ENCODE measurements around the gene HERC5. TPM values are rescaled to one million over a fixed set of nuclear protein-coding genes. Genes with fewer than 3 reads are reported as not detected.

HERC5 gene
- total RNA-seq, 3 donors from 2014 or later (not counting 1 experiment from before 2014, with no cell fraction given) = 11.0 to 19.4 (median 17.9) TPM

GRCh38 chr4:88533937-88534750 is 77.2 kb downstream of the HERC5 start:
- TF ChIP-seq, protein P1, sequence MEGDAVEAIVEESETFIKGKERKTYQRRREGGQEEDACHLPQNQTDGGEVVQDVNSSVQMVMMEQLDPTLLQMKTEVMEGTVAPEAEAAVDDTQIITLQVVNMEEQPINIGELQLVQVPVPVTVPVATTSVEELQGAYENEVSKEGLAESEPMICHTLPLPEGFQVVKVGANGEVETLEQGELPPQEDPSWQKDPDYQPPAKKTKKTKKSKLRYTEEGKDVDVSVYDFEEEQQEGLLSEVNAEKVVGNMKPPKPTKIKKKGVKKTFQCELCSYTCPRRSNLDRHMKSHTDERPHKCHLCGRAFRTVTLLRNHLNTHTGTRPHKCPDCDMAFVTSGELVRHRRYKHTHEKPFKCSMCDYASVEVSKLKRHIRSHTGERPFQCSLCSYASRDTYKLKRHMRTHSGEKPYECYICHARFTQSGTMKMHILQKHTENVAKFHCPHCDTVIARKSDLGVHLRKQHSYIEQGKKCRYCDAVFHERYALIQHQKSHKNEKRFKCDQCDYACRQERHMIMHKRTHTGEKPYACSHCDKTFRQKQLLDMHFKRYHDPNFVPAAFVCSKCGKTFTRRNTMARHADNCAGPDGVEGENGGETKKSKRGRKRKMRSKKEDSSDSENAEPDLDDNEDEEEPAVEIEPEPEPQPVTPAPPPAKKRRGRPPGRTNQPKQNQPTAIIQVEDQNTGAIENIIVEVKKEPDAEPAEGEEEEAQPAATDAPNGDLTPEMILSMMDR (IDR thresholded peaks at IDR 0.05) = no peak
- 100% methylated on average over 3 of the region's 4 CpGs for WGBS (ENCODE audit: insufficient coverage)
- H3K9me3 Mint-ChIP-seq = no peaks in the 10 kb centered on the region
- H3K27me3 ChIP-seq (ENCODE audit: control insufficient read depth, insufficient read depth, low read length) = no peaks in the 10 kb centered on the region
- no peaks in the 10 kb centered on the region for H3K9me3 ChIP-seq (ENCODE audit: control insufficient read depth, insufficient read depth, low read length)
- H3K4me1 ChIP-seq (ENCODE audit: control insufficient read depth, insufficient read depth, low read length) = peaks cover under 1% of the 10 kb centered on the region
- DNase-seq = no peak
- no peak overlapping the region for H3K4me3 Mint-ChIP-seq
- ATAC-seq = no peak
- H3K36me3 Mint-ChIP-seq = no peaks in the 10 kb centered on the region
- no peaks in the 10 kb centered on the region for H3K36me3 ChIP-seq (ENCODE audit: control insufficient read depth, insufficient read depth, low read length)
- H3K27ac Mint-ChIP-seq = no peak overlapping the region
- H3K4me1 Mint-ChIP-seq = peaks cover 0 to under 1% of the 10 kb centered on the region in 2 donors
- H3K27me3 Mint-ChIP-seq (ENCODE audit: low read depth in 2 of 2) = peaks cover 0 to 3% of the 10 kb centered on the region in 2 donors
- no peak overlapping the region for H3K27ac ChIP-seq (ENCODE audit: low read length)
- intact Hi-C loops (cut with micrococcal nuclease) = no loop called here
- no peak overlapping the region for H3K4me3 ChIP-seq (ENCODE audit: low read length)

DNA sequence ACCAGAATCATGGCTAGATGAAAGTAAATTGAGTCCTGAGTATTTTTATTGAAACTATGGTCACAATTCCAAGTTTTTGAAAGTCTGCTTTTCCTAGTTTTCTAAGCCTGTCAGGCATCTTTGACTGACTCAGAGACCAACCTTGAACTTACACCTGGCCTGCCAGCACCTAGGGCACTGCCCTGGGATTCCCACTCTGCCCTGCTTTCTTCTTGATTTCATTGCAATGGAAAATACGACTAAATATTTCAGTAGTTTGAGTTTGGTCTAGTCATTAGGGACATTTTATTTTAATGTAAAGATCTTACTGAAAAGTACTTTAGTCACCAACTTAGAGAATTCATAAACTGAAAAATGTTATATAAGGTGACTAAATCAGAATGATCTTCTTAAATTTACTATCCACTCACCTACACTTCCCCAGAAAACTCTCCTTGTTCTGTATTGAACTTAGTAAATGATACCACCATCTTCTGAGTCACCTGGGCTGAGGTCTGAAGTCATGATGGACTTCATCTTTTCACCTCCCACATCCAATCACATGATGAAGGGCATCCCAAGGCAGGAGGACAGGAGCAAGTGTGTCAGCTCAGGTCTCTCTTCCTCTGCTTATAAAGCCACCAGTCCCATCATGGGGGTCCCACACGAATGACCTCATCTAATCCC is 78.3 kb downstream of the HERC5 start:
- Mint-ChIP-seq H3K9me3 (no peaks in the 10 kb centered on the region), H3K27ac (no peak overlapping the region), H3K36me3 (no peaks in the 10 kb centered on the region), H3K4me1 (peaks cover 4 to 6% of the 10 kb centered on the region in 2 donors), H3K27me3 (ENCODE audit: low read depth in 2 of 2) (peaks cover 8 to 9% of the 10 kb centered on the region in 2 donors), H3K4me3 (no peak overlapping the region)
- Histone ChIP-seq H3K4me1 (ENCODE audit: control insufficient read depth, insufficient read depth, low read length) (peaks cover 6% of the 10 kb centered on the region), H3K27me3 (ENCODE audit: control insufficient read depth, insufficient read depth, low read length) (no peaks in the 10 kb centered on the region), H3K36me3 (ENCODE audit: control insufficient read depth, insufficient read depth, low read length) (no peaks in the 10 kb centered on the region), H3K4me3 (ENCODE audit: low read length) (no peak overlapping the region), H3K9me3 (ENCODE audit: control insufficient read depth, insufficient read depth, low read length) (no peaks in the 10 kb centered on the region), H3K27ac (ENCODE audit: low read length) (no peak overlapping the region)
- intact Hi-C loops (cut with micrococcal nuclease) = no loop called here
- TF ChIP-seq, protein P1 (IDR thresholded peaks at IDR 0.05) = no peak
- no peak for ATAC-seq
- DNase-seq = no peak
- WGBS (ENCODE audit: insufficient coverage) = 90% methylated on average over 1 of the region's 2 CpGs

DNA sequence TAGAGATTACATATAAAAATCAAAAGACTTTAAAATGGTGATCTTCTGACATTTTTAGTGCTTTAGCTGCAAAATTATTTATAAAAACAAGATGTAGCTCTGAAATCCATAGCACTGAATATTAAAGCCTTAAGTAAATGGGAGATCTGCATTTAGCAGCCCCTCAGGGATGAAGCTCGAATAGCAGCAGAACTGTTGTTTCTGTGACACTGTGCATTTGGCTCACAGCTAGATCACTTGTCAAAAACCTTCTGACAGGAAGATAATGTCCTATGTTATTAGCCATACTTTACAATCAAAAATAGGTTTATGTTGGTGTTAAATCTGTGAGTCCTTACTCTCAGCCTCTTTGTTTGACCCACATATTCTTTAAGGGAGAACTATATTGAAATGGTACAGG is 80.8 kb downstream of the HERC5 start:
- 70% methylated on average over 1 of the region's 1 CpG for WGBS (ENCODE audit: insufficient coverage)
- intact Hi-C loops (cut with micrococcal nuclease) = no loop called here
- Histone ChIP-seq H3K27me3 (ENCODE audit: control insufficient read depth, insufficient read depth, low read length) (no peaks in the 10 kb centered on the region), H3K27ac (ENCODE audit: low read length) (no peak overlapping the region), H3K4me3 (ENCODE audit: low read length) (no peak overlapping the region), H3K9me3 (ENCODE audit: control insufficient read depth, insufficient read depth, low read length) (no peaks in the 10 kb centered on the region), H3K4me1 (ENCODE audit: control insufficient read depth, insufficient read depth, low read length) (peaks cover 6% of the 10 kb centered on the region), H3K36me3 (ENCODE audit: control insufficient read depth, insufficient read depth, low read length) (no peaks in the 10 kb centered on the region)
- Mint-ChIP-seq H3K4me1 (peaks cover 4 to 6% of the 10 kb centered on the region in 2 donors), H3K9me3 (no peaks in the 10 kb centered on the region), H3K4me3 (no peak overlapping the region), H3K36me3 (no peaks in the 10 kb centered on the region), H3K27ac (no peak overlapping the region), H3K27me3 (ENCODE audit: low read depth in 2 of 2) (peaks cover 11 to 12% of the 10 kb centered on the region in 2 donors)
- ATAC-seq = no peak
- TF ChIP-seq, protein P1 (IDR thresholded peaks at IDR 0.05) = no peak
- no peak for DNase-seq
